HUES48 (cell line): ENCODE data around the gene LCN6.
A peak's percentile ranks its signal among the peaks of the same experiment; 100 is the strongest.
"Not testable (repeated sequence)": the region's sequence is repeated elsewhere in the genome, so short reads cannot be mapped to it uniquely, and the experiment has no call there.

Experiments used
- H3K27ac ChIP-seq: one replicate; pipeline ENCODE4 v1.7.0; 2013; ENCODE audit warnings: low read depth, low read length, inconsistent platforms
- H3K27me3 ChIP-seq: 2 replicates; pipeline ENCODE4 v1.6.1; 2013; ENCODE audit warnings: mild to moderate bottlenecking, low read length; ENCODE audit not compliant: control insufficient read depth, insufficient read depth
- H3K36me3 ChIP-seq: 2 replicates; pipeline ENCODE4 v1.6.1; 2013; ENCODE audit warnings: low read length; ENCODE audit not compliant: control insufficient read depth, insufficient read depth
- H3K4me1 ChIP-seq: 2 replicates; pipeline ENCODE4 v1.6.1; 2013; ENCODE audit warnings: mild to moderate bottlenecking, low read length; ENCODE audit not compliant: control insufficient read depth, insufficient read depth
- H3K4me3 ChIP-seq: 2 replicates; pipeline ENCODE4 v1.5.1; 2013; ENCODE audit warnings: mild to moderate bottlenecking, low read depth, low read length
- H3K9ac ChIP-seq: 2 replicates; pipeline ENCODE4 v1.6.1; 2013; ENCODE audit warnings: mild to moderate bottlenecking, low read depth, low read length, moderate library complexity
- H3K9me3 ChIP-seq: 2 replicates; pipeline ENCODE4 v1.6.1; 2013; ENCODE audit warnings: low read length; ENCODE audit not compliant: control insufficient read depth, insufficient read depth

The LCN6 gene

DNA sequence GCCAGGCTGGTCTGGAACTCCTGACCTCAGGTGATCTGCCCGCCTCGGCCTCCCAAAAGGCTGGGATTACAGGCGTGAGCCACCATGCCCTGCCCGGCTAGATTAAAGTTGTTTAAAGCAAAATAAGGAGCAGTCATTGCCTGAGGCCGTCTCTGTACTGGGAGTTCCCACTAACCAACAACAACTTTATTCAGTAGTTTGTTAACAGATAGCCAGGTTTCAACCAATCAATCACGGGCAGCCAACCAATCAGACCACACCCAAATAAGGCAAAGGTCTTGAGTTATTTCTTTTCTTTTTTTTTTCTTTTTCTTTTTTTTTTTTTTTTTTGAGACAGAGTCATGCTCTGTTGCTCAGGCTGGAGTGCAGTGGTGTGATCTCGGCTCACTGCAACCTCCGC is 43.6 kb downstream of the LCN6 start:
- not testable (repeated sequence) for H3K9me3 ChIP-seq, H3K36me3 ChIP-seq, H3K27me3 ChIP-seq, H3K27ac ChIP-seq, H3K4me1 ChIP-seq, H3K9ac ChIP-seq, H3K4me3 ChIP-seq

DNA sequence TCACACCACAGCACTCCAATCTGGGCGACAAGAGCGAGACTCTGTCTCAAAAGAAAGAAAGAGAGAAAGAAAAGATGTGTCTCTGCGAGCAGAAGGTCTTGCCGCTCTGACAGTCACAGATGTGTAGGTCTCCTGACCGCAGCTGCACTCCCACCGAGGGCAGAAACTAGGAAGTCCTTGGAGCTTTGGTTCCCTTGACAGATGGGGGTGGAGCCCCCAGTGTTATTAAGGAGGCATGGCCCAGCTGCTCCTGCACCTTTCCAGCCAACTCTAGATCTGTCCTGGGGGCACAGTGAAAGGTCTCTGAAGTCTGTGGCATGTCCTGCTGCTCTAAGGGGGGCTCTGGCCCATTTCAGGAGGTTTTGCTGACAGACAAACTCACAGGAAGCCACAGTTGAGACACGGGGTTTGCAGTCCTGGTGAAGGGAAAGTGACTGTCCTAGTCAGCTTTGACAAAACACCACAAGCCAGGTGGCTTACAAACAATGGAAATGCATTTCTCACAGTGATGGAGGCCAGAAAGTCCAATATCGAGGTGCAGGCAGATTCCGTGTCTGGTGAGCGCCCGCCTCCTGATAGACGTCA is 45.0 kb downstream of the LCN6 start:
- Histone ChIP-seq H3K9ac (no peak overlapping the region), H3K4me1 (peaks cover 3% of the 10 kb centered on the region; the same call in 1 of the 2 replicates), H3K4me3 (no peak overlapping the region), H3K27ac (no peak overlapping the region), H3K9me3 (no peaks in the 10 kb centered on the region), H3K36me3 (no peaks in the 10 kb centered on the region), H3K27me3 (no peaks in the 10 kb centered on the region)

- H3K4me3 ChIP-seq: no peak overlapping the region
- no peaks in the 10 kb centered on the region for H3K27me3 ChIP-seq
- H3K27ac ChIP-seq: no peak overlapping the region
- no peak overlapping the region for H3K9ac ChIP-seq
- no peaks in the 10 kb centered on the region for H3K9me3 ChIP-seq
- no peaks in the 10 kb centered on the region for H3K36me3 ChIP-seq
- H3K4me1 ChIP-seq: peaks cover 3% of the 10 kb centered on the region; the same call in 1 of the 2 replicates
Measured at GRCh38 chr9:136701668-136702053, 46.7 kb downstream of the LCN6 start.

- H3K4me3 ChIP-seq: no peak overlapping the region
- no peak overlapping the region for H3K27ac ChIP-seq
- H3K9ac ChIP-seq: no peak overlapping the region
- H3K9me3 ChIP-seq: no peaks in the 10 kb centered on the region
- peaks cover 3% of the 10 kb centered on the region; the same call in 1 of the 2 replicates for H3K4me1 ChIP-seq
- no peaks in the 10 kb centered on the region for H3K36me3 ChIP-seq
- no peaks in the 10 kb centered on the region for H3K27me3 ChIP-seq
Measured at GRCh38 chr9:136700959-136701667, 47.2 kb downstream of the LCN6 start.

- no peak overlapping the region for H3K9ac ChIP-seq
- no peaks in the 10 kb centered on the region for H3K9me3 ChIP-seq
- H3K27me3 ChIP-seq: no peaks in the 10 kb centered on the region
- no peak overlapping the region for H3K4me3 ChIP-seq
- H3K27ac ChIP-seq: no peak overlapping the region
- peaks cover 3% of the 10 kb centered on the region; the same call in 1 of the 2 replicates for H3K4me1 ChIP-seq
- H3K36me3 ChIP-seq: no peaks in the 10 kb centered on the region
Measured at GRCh38 chr9:136700304-136700703, 48.0 kb downstream of the LCN6 start.

- Histone ChIP-seq H3K27me3 (no peaks in the 10 kb centered on the region), H3K36me3 (no peaks in the 10 kb centered on the region), H3K9me3 (no peaks in the 10 kb centered on the region), H3K27ac (peak overlapping the region; percentile 40), H3K9ac (no peak overlapping the region), H3K4me1 (peaks cover 3% of the 10 kb centered on the region; the same call in 1 of the 2 replicates), H3K4me3 (no peak overlapping the region)
Measured at GRCh38 chr9:136698635-136699246, 49.6 kb downstream of the LCN6 start.

- H3K9ac ChIP-seq: no peak overlapping the region
- H3K36me3 ChIP-seq: no peaks in the 10 kb centered on the region
- peaks cover 3% of the 10 kb centered on the region; the same call in 1 of the 2 replicates for H3K4me1 ChIP-seq
- H3K27me3 ChIP-seq: no peaks in the 10 kb centered on the region
- H3K4me3 ChIP-seq: no peak overlapping the region
- H3K27ac ChIP-seq: no peak overlapping the region
- no peaks in the 10 kb centered on the region for H3K9me3 ChIP-seq
Measured at GRCh38 chr9:136697821-136698526, 50.4 kb downstream of the LCN6 start.

GRCh38 chr9:136697146-136697820 is 51.0 kb downstream of the LCN6 start:
- Histone ChIP-seq H3K27ac (no peak overlapping the region), H3K4me3 (no peak overlapping the region), H3K4me1 (peaks cover 3% of the 10 kb centered on the region; the same call in 1 of the 2 replicates), H3K9me3 (no peaks in the 10 kb centered on the region), H3K9ac (no peak overlapping the region), H3K36me3 (no peaks in the 10 kb centered on the region), H3K27me3 (no peaks in the 10 kb centered on the region)

GRCh38 chr9:136696502-136696901 is 51.8 kb downstream of the LCN6 start:
- no peak overlapping the region for H3K27ac ChIP-seq
- no peaks in the 10 kb centered on the region for H3K27me3 ChIP-seq
- H3K36me3 ChIP-seq: no peaks in the 10 kb centered on the region
- H3K9me3 ChIP-seq: no peaks in the 10 kb centered on the region
- no peak overlapping the region for H3K4me3 ChIP-seq
- H3K4me1 ChIP-seq: peaks cover 6% of the 10 kb centered on the region; the same call in 1 of the 2 replicates
- no peak overlapping the region for H3K9ac ChIP-seq

DNA sequence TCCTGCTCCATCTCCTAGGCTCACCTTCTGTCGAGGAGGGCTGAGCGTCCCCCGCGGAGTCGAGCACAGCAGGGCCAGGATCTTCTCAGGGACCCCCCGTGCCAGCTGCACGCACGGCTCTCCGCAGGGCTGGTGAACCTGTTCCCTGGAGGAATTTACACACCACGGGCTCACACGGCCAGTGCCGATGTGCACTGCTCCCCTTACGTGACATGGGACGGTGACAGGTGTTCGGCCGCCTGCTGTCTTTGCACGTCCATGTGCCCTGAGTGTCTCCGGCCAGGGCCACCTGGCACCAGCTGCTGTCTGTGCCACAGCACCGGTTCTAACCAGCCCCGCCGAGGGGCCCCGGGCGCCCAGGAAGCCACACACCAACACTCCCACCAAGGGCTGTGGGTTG is 52.4 kb downstream of the LCN6 start:
- H3K9me3 ChIP-seq: no peaks in the 10 kb centered on the region
- no peak overlapping the region for H3K9ac ChIP-seq
- H3K36me3 ChIP-seq: no peaks in the 10 kb centered on the region
- peaks cover 4% of the 10 kb centered on the region; the same call in 1 of the 2 replicates for H3K4me1 ChIP-seq
- H3K27me3 ChIP-seq: no peaks in the 10 kb centered on the region
- H3K4me3 ChIP-seq: no peak overlapping the region
- no peak overlapping the region for H3K27ac ChIP-seq
